HepG2 (cell line): ENCODE data around the gene RDH13. TPM values are rescaled to one million over a fixed set of nuclear protein-coding genes. Genes with fewer than 3 reads are reported as not detected.

Source experiments
- GATAD2A ChIP-seq: IDR thresholded peaks from 2 replicates; pipeline ENCODE4 v1.6.1; 2016
- HNRNPLL ChIP-seq: fragments of 200-400 bp; formaldehyde crosslinking; IDR thresholded peaks from 2 replicates; pipeline ENCODE4 v1.6.1; 2017; ENCODE audit warnings: mild to moderate bottlenecking, low read depth, low read length; ENCODE audit not compliant: poor library complexity, severe bottlenecking
- MXI1 ChIP-seq: IDR thresholded peaks from 3 replicates; pipeline ENCODE4 v1.6.1; 2012; ENCODE audit warnings: low read depth, low read length, inconsistent platforms, borderline replicate concordance
- NFIC ChIP-seq: IDR thresholded peaks from 2 replicates; pipeline ENCODE4 v1.6.1; 2012; ENCODE audit warnings: mild to moderate bottlenecking, low read length, inconsistent platforms
- PAWR ChIP-seq: sonication (generic); formaldehyde crosslinking; IDR thresholded peaks from 2 replicates; pipeline ENCODE4 v1.4.0; 2020; ENCODE audit warnings: missing genetic modification reagents, mild to moderate bottlenecking, borderline replicate concordance
- RAD51 ChIP-seq: fragments of 450-650 bp; IDR thresholded peaks from 2 replicates; pipeline ENCODE4 v1.6.1; 2016; ENCODE audit warnings: borderline replicate concordance
- SIN3A ChIP-seq: IDR thresholded peaks from 2 replicates; pipeline ENCODE4 v1.6.1; 2011; ENCODE audit warnings: low read depth, mild to moderate bottlenecking, control low read depth, low read length, borderline replicate concordance
- SMARCE1 ChIP-seq: fragments of 450-650 bp; IDR thresholded peaks from 2 replicates; pipeline ENCODE4 v1.6.1; 2017; ENCODE audit warnings: borderline replicate concordance
- SNAI1 ChIP-seq: sonication (generic); formaldehyde crosslinking; IDR thresholded peaks from 2 replicates; pipeline ENCODE4 v1.5.0; 2020; ENCODE audit warnings: mild to moderate bottlenecking, missing genetic modification reagents, borderline replicate concordance
- SP5 ChIP-seq: IDR thresholded peaks from 2 replicates; pipeline ENCODE4 v1.6.1; 2016; ENCODE audit warnings: low read depth, borderline replicate concordance
- SPEN ChIP-seq: sonication (generic); formaldehyde crosslinking; IDR thresholded peaks from 2 replicates; pipeline ENCODE4 v1.5.1; 2020; ENCODE audit warnings: low read depth, mild to moderate bottlenecking, missing genetic modification reagents
- SRSF4 ChIP-seq: fragments of 200-400 bp; formaldehyde crosslinking; IDR thresholded peaks from one replicate; pipeline ENCODE4 v1.6.1; 2018; ENCODE audit warnings: mild to moderate bottlenecking, low read depth, low read length, moderate library complexity; ENCODE audit not compliant: poor library complexity, severe bottlenecking
- ZFP90 ChIP-seq: sonication (generic); formaldehyde crosslinking; IDR thresholded peaks from 2 replicates; pipeline ENCODE4 v1.8.0; 2022; ENCODE audit warnings: missing genetic modification reagents, mild to moderate bottlenecking, inconsistent platforms, borderline replicate concordance
- ZNF230 ChIP-seq: sonication (generic); formaldehyde crosslinking; IDR thresholded peaks from 2 replicates; pipeline ENCODE4 v1.4.0; 2020; ENCODE audit warnings: mild to moderate bottlenecking, missing genetic modification reagents
- ZNF256 ChIP-seq: sonication (generic); formaldehyde crosslinking; conservative IDR thresholded peaks from 2 replicates; pipeline ENCODE4 v1.4.0; 2020; ENCODE audit warnings: missing genetic modification reagents
- ZNF724P ChIP-seq: sonication (generic); formaldehyde crosslinking; IDR thresholded peaks from 2 replicates; pipeline ENCODE4 v1.8.0; 2022; ENCODE audit warnings: missing genetic modification reagents, borderline replicate concordance
- ZNF772 ChIP-seq: sonication (generic); formaldehyde crosslinking; IDR thresholded peaks from 2 replicates; pipeline ENCODE4 v1.5.0; 2020; ENCODE audit warnings: mild to moderate bottlenecking, missing genetic modification reagents
- ZNF775 ChIP-seq: sonication (generic); formaldehyde crosslinking; IDR thresholded peaks from 2 replicates; pipeline ENCODE4 v1.4.0; 2020; ENCODE audit warnings: missing genetic modification reagents, mild to moderate bottlenecking, moderate library complexity, borderline replicate concordance
- polyA plus RNA-seq, 8 experiments: library from polyadenylated mRNA; depleted of rRNA in 3 of 8; stranded (reverse) in 7 of 8; unstranded in 1 of 8; fragments of >200 nt; fragmentation: Illumina TruSeq in 4 of 8; extraction: Trizol in 4 of 8; gene quantifications; 2 replicates each; pipeline versions ENCODE4 v1.2.1 to v1.2.3, GENCODE V29; 2011 to 2016; ENCODE audit warnings: low read depth in 4 of 8, missing spikeins in 1 of 8, mixed read lengths in 1 of 8; ENCODE audit not compliant: insufficient read depth in 1 of 8
- total RNA-seq, 5 experiments: library from RNA; depleted of rRNA; stranded (reverse); fragments of >200 nt; fragmentation: Illumina TruSeq; extraction: Trizol; gene quantifications; 2 replicates each; pipeline ENCODE4 v1.2.3, GENCODE V29; 2016; ENCODE audit warnings: low read depth in 1 of 5
- TF ChIP-seq, protein P1 (sequence below), 2 experiments: sonication (generic) in 1 of 2; formaldehyde crosslinking in 1 of 2; IDR thresholded peaks; 2 replicates each; pipeline versions ENCODE4 v1.6.1 to v1.9.0; 2014 to 2022; ENCODE audit warnings: antibody characterized with exemption in 1 of 2, borderline replicate concordance in 1 of 2, inconsistent platforms in 1 of 2, low read depth in 1 of 2, missing genetic modification reagents in 1 of 2
- TF ChIP-seq, protein P2 (sequence below): sonication (generic); formaldehyde crosslinking; IDR thresholded peaks from 2 replicates; pipeline ENCODE4 v1.8.0; 2022; ENCODE audit warnings: missing genetic modification reagents, mild to moderate bottlenecking, moderate library complexity, borderline replicate concordance

The RDH13 gene
- total and polyA plus RNA-seq, 2 of the 13 experiments (the other 11 are each of a cell fraction or from before 2014, with no cell fraction given): 13.4 to 21.5 TPM

- TF ChIP-seq, protein P1, sequence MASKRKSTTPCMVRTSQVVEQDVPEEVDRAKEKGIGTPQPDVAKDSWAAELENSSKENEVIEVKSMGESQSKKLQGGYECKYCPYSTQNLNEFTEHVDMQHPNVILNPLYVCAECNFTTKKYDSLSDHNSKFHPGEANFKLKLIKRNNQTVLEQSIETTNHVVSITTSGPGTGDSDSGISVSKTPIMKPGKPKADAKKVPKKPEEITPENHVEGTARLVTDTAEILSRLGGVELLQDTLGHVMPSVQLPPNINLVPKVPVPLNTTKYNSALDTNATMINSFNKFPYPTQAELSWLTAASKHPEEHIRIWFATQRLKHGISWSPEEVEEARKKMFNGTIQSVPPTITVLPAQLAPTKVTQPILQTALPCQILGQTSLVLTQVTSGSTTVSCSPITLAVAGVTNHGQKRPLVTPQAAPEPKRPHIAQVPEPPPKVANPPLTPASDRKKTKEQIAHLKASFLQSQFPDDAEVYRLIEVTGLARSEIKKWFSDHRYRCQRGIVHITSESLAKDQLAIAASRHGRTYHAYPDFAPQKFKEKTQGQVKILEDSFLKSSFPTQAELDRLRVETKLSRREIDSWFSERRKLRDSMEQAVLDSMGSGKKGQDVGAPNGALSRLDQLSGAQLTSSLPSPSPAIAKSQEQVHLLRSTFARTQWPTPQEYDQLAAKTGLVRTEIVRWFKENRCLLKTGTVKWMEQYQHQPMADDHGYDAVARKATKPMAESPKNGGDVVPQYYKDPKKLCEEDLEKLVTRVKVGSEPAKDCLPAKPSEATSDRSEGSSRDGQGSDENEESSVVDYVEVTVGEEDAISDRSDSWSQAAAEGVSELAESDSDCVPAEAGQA (IDR thresholded peaks at IDR 0.05; ENCODE audit: low read depth): no peak
- TF ChIP-seq, protein P1 (CRISPR knock-in tag; IDR thresholded peaks at IDR 0.05; ENCODE audit: borderline replicate concordance): no peak
- TF ChIP-seq SP5 (CRISPR knock-in tag) (no peak), SRSF4 (no peak), SIN3A (no peak), NFIC (no peak), GATAD2A (CRISPR knock-in tag) (no peak), MXI1 (no peak), ZNF724P (CRISPR knock-in tag) (no peak), ZNF772 (CRISPR knock-in tag) (no peak), RAD51 (no peak), PAWR (CRISPR knock-in tag) (no peak), ZNF230 (CRISPR knock-in tag) (no peak), ZNF256 (no peak), ZFP90 (peak; percentile 20; the same call in 1 of the 2 replicates), SMARCE1 (no peak), HNRNPLL (peak; percentile 14), SPEN (no peak), SNAI1 (CRISPR knock-in tag) (no peak), ZNF775 (no peak)
- TF ChIP-seq, protein P2, sequence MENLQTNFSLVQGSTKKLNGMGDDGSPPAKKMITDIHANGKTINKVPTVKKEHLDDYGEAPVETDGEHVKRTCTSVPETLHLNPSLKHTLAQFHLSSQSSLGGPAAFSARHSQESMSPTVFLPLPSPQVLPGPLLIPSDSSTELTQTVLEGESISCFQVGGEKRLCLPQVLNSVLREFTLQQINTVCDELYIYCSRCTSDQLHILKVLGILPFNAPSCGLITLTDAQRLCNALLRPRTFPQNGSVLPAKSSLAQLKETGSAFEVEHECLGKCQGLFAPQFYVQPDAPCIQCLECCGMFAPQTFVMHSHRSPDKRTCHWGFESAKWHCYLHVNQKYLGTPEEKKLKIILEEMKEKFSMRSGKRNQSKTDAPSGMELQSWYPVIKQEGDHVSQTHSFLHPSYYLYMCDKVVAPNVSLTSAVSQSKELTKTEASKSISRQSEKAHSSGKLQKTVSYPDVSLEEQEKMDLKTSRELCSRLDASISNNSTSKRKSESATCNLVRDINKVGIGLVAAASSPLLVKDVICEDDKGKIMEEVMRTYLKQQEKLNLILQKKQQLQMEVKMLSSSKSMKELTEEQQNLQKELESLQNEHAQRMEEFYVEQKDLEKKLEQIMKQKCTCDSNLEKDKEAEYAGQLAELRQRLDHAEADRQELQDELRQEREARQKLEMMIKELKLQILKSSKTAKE (CRISPR knock-in tag): no peak
Measured at GRCh38 chr19:55080968-55081769, 18.2 kb upstream of the RDH13 start (continued).
